NCI-H748 treated with DMSO at 0.1 percent for 48 hours (cell line): ENCODE data around the gene ELK3.
A peak's percentile ranks its signal among the peaks of the same experiment; 100 is the strongest.

Source experiments
- DNase-seq: peaks from one replicate; lab custom pipeline; 2025; lab: John Stamatoyannopoulos, UW

The ELK3 gene

GRCh38 chr12:96212456-96213375, 18.5 kb downstream of the ELK3 start:
- DNase-seq = no peak

- no peak for DNase-seq
Observed at GRCh38 chr12:96213869-96214268, 19.7 kb downstream of the ELK3 start.

- no peak for DNase-seq
Observed at GRCh38 chr12:96215919-96216273, 21.7 kb downstream of the ELK3 start.

- peak; percentile 10 for DNase-seq
Observed at GRCh38 chr12:96218989-96219678, 25.0 kb downstream of the ELK3 start.

GRCh38 chr12:96219700-96220206, 25.6 kb downstream of the ELK3 start:
- DNase-seq = peak; percentile 37

GRCh38 chr12:96220902-96221301, 26.7 kb downstream of the ELK3 start:
- no peak for DNase-seq

GRCh38 chr12:96221391-96221790, 27.2 kb downstream of the ELK3 start:
- no peak for DNase-seq

- DNase-seq = no peak
Observed at GRCh38 chr12:96223411-96224218, 29.4 kb downstream of the ELK3 start.

GRCh38 chr12:96224219-96224615, 30.0 kb downstream of the ELK3 start:
- no peak for DNase-seq

- DNase-seq = peak; percentile 52
Observed at GRCh38 chr12:96225044-96225855, 31.1 kb downstream of the ELK3 start.

- no peak for DNase-seq
Observed at GRCh38 chr12:96225994-96226399, 31.8 kb downstream of the ELK3 start.

GRCh38 chr12:96226401-96226800, 32.2 kb downstream of the ELK3 start:
- no peak for DNase-seq

GRCh38 chr12:96226801-96227348, 32.7 kb downstream of the ELK3 start:
- DNase-seq = no peak

- no peak for DNase-seq
Observed at GRCh38 chr12:96227365-96228106, 33.4 kb downstream of the ELK3 start.

- no peak for DNase-seq
Observed at GRCh38 chr12:96228566-96229248, 34.5 kb downstream of the ELK3 start.

- DNase-seq = no peak
Observed at GRCh38 chr12:96230646-96231045, 36.5 kb downstream of the ELK3 start.

GRCh38 chr12:96233168-96233567, 39.0 kb downstream of the ELK3 start:
- DNase-seq = no peak

- DNase-seq = no peak
Observed at GRCh38 chr12:96233939-96234461, 39.8 kb downstream of the ELK3 start.
